HG03039 (cell line): ENCODE measurements around the gene GRM1.

Experiments used
- ATAC-seq: cut with Tn5 transposase; IDR thresholded peaks from one replicate; pipeline ENCODE4 v1.9.1; 2021; ENCODE audit warnings: mild to moderate bottlenecking, moderate library complexity; ENCODE audit not compliant: unreplicated experiment

GRM1 gene

DNA sequence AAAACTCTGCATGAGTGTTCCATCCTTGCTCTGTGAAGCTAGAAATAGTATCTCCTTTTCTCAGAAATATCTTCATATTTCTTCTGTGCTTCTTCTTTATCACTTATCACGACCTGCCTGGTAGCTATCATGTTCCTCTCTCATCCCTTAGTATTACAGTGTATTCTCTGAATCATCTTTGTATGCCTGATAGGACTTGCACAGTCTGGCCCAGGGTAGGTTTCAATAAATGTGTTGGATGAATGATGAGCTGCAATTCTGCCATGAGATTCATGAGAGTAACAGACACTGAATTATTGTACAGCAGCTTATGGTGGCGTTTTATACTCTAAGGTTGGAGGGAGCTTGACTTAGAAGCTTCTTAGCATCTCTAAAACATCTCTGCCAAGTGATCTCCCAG is 66.6 kb downstream of the GRM1 start:
- ATAC-seq: no peak

DNA sequence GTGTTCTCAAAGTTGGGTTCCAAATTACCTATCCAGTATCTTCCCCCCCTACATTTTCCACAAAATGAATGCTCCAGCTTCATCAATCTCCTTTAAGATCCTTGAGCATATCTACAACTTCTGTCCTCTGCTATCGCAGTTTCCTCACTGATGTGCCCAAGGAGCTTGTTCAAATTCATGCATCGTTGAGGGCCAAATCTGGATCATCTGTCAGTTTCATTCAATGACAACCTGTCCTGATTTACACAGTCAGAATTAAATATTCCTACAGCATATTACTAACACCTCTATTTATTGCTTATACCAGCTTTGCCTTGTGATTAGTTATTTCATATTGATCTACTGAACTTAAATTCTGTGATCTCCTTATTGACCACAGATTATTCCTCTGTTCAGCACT is 68.7 kb downstream of the GRM1 start:
- no peak for ATAC-seq

DNA sequence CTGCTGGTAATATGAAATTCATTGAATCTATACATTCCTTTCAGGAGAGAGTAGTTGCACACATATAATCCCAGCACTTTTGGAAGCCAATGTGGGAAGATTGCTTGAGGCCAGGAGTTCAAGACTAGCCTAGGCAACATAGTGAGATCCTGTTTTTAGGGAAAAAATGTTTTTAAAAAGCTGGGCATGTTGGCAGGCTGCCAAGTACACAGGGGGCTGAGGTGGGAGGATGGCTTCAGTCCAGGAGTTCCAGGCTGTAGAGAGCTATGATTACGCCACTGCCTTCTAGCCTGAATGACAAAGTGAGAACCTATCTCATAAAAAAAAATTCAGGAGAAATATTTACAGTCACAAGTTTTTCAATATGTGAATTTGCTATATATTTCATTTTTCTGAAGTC is 71.9 kb downstream of the GRM1 start:
- no peak for ATAC-seq

DNA sequence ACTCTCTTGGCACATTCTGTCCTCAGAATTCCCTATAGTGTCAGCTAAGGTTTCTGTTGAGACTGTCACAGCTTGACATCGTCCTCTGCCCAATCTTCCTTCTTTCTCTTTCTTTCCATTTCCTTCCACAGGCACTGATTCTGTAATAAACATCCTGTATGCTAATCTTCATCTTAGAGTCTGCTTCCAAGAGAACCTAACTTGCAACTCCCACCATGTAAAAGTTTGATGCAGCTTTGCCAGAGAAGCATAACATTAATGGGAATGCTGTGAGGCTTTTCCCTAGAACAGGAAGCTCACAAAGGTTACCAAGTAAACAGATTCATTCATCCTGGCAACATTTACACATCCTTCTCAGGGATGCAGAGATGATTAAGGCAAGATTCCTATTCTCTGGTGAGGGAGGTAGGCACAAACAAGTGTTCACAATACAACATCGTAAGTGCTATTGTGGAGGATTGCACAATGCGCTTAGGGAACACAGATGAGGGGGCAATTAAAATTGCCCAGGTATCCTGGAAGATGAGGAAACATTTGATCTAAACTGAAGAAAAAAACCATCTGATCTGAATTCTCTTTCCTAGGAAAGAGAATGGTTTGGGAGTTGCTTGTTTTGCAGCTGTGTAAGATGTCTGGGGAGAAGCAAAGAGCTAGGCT is 74.7 kb downstream of the GRM1 start:
- no peak for ATAC-seq

DNA sequence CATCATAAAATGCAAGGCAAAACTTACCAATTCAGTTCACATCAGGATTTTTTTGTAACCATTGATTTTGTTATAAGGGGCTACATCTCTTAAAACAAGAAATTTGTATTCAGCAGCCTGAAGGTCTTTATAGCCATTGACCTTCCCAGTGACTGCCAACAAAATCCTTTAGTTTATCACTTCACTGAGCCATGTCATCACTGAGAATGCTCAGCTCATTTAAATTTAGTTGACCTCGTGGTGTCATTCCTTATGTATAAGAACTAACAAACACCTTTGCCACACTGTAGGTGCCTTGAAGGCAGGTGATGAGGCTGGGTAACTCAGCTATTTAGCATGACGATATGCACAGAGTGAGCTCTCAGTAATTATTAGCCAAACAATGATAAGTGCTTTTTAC is 77.7 kb downstream of the GRM1 start:
- ATAC-seq: no peak

DNA sequence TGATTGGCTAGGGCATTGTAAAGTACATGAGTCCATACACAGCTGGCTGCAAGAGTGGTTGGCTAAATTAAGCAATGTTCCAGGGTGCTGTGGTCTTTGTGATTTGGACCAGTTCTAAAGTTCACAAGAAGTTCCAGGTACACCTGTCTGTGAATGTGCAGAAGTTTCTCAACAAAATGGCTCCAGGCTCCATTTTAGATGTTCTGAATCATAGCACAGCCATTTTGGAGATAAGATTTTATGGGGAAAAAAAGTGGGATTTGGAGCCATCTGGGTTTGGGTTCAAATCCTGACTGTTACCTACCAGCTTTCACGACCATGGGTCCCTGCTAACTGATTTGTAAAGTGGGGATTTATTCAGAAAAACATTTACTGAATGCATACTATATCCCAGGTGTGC is 82.1 kb downstream of the GRM1 start:
- ATAC-seq: no peak

DNA sequence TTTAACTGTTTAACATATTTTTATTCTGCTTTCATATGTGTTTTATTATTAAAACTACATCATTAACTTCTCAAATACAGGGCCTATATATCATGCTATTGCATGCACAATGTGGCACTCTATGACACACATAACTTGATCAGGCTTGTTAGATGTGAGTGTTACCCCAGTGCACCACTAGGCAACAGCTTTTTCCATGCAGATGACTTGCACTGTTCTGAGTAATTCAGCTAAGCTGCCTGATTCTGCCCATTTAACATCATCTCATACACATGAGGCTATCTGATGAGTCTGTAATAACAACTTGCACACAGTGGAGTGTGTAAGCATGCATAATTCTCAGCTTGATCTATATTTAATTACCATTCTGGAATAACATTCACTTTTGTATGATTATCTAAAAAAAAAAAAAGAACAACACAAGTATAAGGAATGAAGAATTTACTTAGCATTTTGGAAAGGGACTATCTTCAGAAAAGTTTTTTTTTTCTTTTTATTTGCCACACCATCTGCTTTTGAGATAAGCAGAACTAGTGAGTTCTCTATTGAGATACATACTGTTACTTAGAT is 83.1 kb downstream of the GRM1 start:
- ATAC-seq: no peak

DNA sequence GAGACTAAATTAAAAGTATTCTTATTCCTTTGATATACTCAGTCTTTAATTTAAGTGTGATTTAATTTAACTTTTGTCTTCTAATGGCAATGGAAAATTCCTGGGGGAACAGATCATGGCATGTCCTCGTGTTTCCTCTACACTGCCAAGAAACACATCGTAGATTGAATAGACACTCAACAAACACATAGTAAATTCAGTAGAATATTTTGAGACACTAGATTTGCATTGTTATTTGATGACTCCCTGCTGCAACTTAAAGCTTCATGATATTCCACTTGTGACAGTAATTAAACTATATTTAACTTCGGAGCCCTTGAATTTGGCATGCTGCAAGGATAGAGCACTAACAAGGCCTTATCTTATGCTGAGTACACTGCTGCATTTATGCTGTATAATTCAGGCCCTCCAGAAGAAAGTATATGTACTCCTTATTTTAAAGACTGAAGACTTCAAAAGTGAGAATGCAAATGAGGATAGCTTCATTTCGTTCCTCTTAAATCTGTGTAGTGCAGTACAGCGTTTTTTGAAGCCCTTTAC is 84.3 kb downstream of the GRM1 start:
- no peak for ATAC-seq

DNA sequence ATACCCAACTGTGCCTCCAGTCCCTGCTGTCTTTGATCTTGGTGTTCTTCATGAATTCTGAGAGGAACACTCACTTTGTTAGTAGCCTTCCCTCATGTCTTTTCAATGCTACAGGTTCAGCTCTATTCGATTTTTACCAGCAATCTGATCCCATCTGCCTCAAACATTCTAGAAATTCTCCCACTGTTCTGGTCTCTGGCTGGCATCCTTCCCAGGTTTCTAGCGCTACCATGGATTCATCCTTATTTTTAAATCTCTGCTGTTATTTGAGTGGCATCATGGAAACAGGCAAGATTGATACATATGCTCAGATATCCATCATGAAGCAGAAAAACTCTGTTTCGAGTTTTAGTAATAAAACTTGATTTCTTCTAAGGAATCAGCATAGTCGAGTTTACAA is 94.8 kb downstream of the GRM1 start:
- no peak for ATAC-seq

DNA sequence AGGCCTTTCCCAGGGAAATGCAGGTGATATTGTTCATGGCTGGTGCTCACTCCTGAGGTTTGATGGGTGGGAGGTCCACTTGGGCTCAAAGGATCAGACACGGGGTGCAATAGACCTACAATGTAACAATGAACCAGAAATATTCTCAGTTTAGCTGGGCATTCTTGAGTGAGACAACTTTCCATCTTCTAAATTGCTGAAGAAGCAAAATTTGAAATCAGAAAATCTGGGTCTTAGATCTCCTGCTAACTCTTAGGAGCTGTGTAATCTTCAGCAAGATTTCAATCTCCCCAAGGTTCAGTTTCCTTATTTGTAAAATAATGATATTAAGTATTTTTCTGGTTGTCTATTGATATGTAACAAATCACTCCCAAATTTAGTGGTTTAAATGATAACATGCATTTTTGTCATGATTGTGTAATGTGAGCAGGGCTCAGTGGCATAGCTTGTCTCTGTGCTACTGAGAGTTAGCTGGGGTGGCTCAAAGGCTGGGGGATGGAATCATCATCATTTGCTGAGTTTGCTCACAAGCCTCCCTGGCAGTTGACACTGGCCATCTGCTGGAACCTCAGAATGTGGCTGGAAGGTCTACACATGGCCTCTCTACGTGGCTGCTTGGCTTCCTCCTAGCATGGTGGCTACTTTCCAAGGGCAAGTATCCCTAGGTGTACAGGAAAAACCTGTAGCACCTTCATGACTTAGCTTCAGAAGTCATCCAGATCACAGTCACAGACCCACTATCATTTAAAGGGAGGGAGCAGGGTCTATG is 98.8 kb downstream of the GRM1 start:
- no peak for ATAC-seq

DNA sequence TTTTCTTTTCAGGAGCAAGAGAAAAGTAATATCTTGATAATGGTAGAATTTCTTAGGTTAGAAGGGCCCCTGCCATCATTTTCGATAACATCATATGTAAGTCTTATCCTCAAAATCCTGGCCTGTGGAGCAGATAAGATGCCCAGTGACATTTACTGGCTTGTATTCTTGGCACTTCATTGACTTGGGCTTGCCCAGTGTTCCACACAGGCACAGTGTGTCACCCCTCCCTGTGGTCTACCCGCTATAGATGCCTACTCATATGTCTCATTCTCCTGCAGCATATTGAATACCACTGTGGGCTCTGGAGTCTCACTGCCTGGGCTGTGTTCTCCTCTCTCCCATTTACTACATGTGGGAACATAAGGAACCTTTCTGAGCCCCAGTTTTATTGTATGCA is 105.0 kb downstream of the GRM1 start:
- no peak for ATAC-seq

DNA sequence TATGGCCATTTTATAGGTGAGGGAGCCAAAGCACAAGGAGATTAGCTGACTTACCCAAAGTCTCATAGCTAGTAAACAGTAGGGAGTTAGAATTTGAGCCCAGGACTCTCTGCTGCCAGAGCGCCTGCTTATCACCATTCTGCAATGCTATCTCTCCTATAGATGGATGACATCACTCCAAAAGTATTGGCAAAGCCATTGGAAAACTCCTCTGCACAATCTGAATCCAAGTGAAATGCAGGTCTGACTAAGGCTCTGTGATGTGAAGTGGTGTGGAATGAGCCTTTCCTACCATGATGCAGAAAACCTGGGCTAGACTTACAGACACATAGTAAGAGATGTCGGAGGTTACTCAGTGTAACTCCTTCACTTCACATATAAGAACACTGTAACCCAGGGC is 106.3 kb downstream of the GRM1 start:
- no peak for ATAC-seq

DNA sequence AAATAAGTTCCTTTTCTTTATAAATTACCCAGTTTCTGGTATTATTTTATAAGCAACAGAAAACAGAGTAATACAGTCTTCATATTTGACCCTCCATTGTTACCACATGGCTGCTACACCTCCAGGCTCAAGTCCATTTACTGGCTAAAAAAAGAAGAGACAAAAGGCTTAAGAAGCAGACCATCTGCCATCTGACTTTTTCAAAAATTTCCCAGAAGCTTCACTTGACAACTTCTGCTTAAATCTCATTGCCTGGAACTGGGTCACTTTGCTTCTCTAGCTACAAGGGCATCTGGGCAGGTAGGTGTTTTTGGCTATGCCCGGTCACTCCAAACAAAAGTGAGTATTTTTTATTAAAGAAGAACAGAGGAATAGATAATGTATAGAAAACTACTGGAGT is 118.0 kb downstream of the GRM1 start:
- no peak for ATAC-seq

DNA sequence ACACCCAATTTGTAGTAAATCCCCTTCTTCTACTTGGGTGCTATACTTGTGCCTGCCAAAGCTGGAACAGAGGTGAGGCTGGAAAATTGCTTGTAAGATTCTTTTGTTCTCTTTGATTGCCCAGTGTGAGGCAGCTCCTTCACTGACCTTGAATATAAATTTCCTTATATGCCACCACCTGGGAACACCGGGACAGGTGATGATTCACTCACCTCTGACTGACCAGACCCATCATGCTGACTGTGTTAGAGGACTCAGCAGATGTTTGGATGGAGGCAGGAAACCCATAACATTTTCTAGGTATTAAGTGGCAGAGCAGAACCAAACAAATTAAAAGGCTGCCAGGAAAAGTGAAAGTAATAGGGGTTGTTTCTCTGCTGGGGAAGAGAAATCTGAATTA is 120.9 kb downstream of the GRM1 start:
- ATAC-seq: no peak

DNA sequence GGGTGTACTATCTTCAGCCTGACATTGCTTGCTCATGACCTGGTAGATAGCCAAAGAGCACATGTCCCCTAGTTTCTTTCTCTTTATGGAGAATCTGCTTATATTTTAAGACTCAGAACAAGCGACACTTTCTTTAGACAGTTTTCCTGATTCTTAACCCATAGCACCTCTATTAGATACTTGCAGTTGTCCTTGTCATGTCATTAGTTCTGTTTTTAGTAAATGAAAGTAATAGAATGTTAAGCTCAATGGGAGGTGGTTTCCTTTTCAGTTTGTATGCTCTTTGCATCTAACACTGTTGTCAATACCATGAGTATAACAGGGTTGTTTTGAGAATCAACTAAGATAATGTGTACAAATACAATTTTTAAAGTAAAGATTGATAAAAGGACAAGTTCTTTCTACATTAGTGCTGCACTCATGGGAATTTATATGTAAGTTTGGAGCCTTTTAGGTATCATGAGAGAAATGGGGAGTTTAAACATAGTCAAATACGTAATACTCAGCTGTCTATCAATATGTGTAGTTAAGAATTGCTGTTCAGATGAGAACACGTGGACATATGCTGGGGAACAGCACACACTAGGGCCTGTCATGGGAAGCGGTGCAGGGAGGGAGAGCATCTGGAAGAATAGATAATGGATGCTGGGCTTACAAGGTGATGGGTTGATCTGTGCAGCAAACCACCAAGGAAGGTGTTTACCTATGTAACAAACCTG is 124.3 kb downstream of the GRM1 start:
- peak; percentile 100 for ATAC-seq

DNA sequence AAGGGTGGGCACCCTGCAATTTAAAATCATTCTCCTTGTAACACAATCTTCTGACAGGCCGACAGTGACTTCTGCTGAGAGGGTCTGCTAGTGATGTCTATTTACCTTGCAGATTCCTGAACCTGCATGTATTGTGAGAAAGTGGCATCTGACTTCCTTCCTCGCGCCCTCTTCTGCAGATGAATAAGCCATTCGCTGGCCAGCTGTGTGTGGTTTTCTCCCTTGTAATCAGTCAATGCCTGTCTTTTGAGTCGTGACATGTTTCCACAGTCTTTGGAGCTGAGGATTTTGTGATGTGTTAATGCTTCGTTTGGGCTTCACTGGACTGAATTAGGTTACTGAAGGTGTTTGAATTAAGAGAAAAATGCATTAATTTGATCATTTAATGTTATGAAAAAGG is 125.3 kb downstream of the GRM1 start:
- ATAC-seq: no peak

DNA sequence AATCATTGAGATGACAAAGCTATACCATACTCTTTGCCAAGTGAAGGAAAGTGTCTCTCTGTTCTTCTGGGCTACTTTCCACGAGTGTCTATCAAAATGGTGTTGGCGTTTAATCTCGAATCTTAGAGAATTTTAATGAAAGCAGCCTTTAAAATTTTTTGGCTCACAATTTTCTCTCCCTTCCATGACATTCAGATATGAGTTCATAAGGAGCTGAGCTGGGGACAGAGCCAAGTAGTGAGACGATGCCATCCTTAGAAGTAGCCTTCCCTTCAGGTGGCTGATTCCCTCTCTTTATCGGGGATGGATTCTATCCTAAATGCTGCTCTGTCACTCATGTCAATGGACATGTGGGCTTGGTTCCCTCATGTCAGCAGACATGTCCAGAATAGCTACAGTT is 132.8 kb downstream of the GRM1 start:
- ATAC-seq: no peak

DNA sequence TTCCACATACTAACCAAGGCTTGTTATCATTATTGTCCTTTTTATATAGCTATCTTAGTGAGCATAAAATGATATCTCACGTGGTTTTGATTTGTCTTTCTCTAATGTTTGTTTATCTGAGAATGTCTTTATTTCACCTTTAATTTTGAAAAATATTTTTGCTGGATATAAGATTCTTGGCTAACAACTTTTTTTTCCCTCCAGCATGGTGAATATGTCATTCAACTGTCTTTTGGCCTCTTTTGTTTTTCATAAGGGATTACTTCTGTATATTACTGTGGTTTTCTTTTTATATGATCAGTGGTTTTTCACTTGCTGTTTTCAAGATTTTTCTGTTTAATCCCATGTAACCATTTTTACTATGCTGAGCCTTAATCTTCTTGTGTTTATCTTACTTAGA is 141.0 kb downstream of the GRM1 start:
- ATAC-seq: no peak

DNA sequence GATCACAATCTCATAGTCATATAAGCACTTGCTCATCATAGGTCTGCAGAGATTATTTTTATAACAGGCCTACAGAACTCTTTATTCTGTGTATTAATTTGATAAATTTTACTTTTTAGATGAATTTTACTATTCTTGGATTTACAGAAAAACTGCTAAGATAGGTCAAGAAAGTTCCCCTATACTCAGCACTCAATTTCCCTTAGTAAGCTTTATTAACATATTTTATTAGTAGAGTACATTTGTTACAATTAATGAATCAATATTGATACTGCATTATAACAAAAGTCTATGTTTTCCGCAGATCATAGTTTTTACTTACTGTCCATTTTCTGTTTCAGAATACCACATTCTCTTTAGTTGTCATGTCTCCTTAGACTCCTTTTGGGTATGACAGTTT is 148.9 kb downstream of the GRM1 start:
- ATAC-seq: no peak

DNA sequence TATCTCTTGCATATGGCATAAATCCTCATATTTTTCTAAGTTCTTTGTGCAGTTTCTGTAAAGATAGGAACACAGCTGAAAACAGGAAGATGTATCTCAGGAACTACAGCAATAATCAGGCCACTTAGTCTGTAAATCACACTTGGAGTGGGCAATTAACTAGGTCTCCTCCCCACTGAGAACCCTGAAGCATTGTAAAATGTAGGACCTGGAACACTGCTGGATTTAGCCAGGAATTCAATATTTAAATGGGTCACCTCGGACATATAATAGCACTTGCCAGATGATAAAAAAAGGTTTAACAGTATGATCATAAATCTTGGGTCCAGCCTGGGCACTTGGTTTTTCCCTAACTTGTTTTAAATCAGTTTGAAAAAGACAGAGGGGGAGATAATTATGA is 155.0 kb downstream of the GRM1 start:
- ATAC-seq: no peak

DNA sequence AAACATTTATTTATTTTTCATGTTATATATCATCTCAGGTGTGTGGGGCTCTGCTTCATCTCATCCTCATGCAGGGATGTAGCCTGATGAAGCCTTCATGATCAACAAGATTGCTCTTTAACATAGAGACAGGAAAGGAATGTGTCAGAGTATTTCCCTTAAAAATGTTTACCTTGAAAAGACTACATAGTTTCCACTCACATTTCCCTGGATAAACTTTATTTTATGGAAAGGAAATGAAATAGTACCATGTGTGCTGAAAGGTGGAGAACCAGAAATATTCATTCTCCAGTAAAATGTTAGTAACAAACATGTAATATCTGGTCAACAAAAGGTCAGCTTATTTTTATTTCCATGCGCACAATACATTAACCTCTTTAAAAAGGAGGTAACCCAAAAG is 155.8 kb downstream of the GRM1 start:
- no peak for ATAC-seq

DNA sequence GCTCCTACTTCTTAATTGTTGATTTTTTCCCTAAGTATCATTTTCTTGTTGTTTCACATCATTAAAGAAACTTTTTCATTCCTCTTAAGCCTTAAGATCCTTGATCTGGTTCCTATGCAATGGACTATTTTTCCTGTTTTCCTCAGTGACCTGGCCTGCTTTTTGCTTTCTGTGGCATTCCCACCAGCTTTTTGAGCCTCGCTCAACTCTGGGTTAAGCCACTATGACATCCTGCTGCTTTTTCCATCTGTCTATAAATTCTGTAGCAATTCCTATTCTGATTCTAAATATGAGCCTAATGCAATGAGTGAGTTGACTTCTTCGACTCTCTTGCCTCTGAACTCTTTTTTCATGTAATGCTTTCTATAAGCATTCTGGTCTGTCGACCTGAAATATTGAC is 160.3 kb downstream of the GRM1 start:
- ATAC-seq: no peak
